Stomach (tissue), 9 donors: ENCODE results near the gene ADCY6. TPM values are rescaled to one million over a fixed set of nuclear protein-coding genes. Genes with fewer than 3 reads are reported as not detected.
A peak's percentile ranks its signal among the peaks of the same experiment; 100 is the strongest.

Experiments used
- DNase-seq, 2 donors: peaks; one replicate each; pipeline versions ENCODE4 v3.0.0 to v3.0.0-alpha.2; 2013 to 2019
- H3K27ac ChIP-seq, 5 donors: fragments of 200-600 bp in 4 of 5; sonication (generic) in 4 of 5; one replicate each; pipeline ENCODE4 v1.5.1; 2013 to 2019; ENCODE audit warnings: mild to moderate bottlenecking in 1 of 5, moderate library complexity in 1 of 5
- H3K27me3 ChIP-seq, 3 donors: fragments of 200-600 bp; sonication (generic); one replicate each; pipeline ENCODE4 v1.5.1; 2017 to 2019; ENCODE audit warnings: mixed run types in 1 of 3
- H3K36me3 ChIP-seq, 4 donors: fragments of 200-600 bp; sonication (generic); 1 replicate in 3 of 4; 2 replicates in 1 of 4; pipeline ENCODE4 v1.5.1; 2016 to 2019
- H3K4me1 ChIP-seq, 4 donors: fragments of 200-600 bp; sonication (generic); one replicate each; pipeline ENCODE4 v1.5.1; 2016 to 2019
- H3K4me3 ChIP-seq, 4 donors: fragments of 200-600 bp; sonication (generic) in 3 of 4; one replicate each; pipeline ENCODE4 v1.5.1; 2016 to 2019; ENCODE audit warnings: mild to moderate bottlenecking in 1 of 4
- H3K9me3 ChIP-seq, 4 donors: fragments of 200-600 bp; sonication (generic); one replicate each; pipeline ENCODE4 v1.5.1; 2016 to 2019
- CTCF ChIP-seq, 7 experiments: fragments of 450-650 bp in 4 of 7; fragments of 200-600 bp in 3 of 7; sonication (generic) in 3 of 7; IDR thresholded peaks; one replicate each; pipeline ENCODE4 v1.5.1; 2016 to 2019; ENCODE audit warnings: antibody characterized with exemption in 7 of 7, control low read depth in 2 of 7, mild to moderate bottlenecking in 1 of 7
- EP300 ChIP-seq: sonication (generic); formaldehyde crosslinking; IDR thresholded peaks from one replicate; pipeline ENCODE4 v1.6.1; 2017; ENCODE audit warnings: antibody characterized with exemption
- POLR2A ChIP-seq, 4 donors: fragments of 450-650 bp; IDR thresholded peaks; one replicate each; pipeline ENCODE4 v1.6.1; 2016; ENCODE audit warnings: antibody characterized with exemption in 4 of 4, control low read depth in 2 of 4, mild to moderate bottlenecking in 1 of 4, moderate library complexity in 1 of 4
- POLR2AphosphoS5 ChIP-seq, 3 donors: sonication (generic); formaldehyde crosslinking; IDR thresholded peaks; one replicate each; pipeline ENCODE4 v1.6.1; 2016; ENCODE audit warnings: antibody characterized with exemption in 3 of 3
- WGBS, 5 donors: extraction: QIAGEN DNeasy Blood & Tissue Kit in 3 of 5; methylation state at CpG; one replicate each; pipeline versions ENCODE4 v1.1.5 to v1.1.7; 2013 to 2018; 5-methylcytosine and 5-hydroxymethylcytosine counted together
- intact Hi-C: fragments of 100-400 bp; cut with DNase I; formaldehyde crosslinking; loops from one replicate; pipeline ENCODE4 v1.15.1; 2023; ENCODE audit warnings: low total_unique reads
- polyA plus RNA-seq, 3 donors: library from polyadenylated mRNA; stranded (reverse); fragments of 200-250 nt; gene quantifications; one replicate each; pipeline ENCODE4 v1.2.3, GENCODE V29; 2013
- total RNA-seq, 5 donors: library from RNA; depleted of rRNA; stranded (reverse); fragments of >200 nt; gene quantifications; one replicate each; pipeline versions ENCODE4 v1.1.0 to v1.2.3, GENCODE V29; 2014 to 2016
- donor health status: healthy with polysubstance abuse.
- donor health status: Bipolar disorder and iron deficiency.
- donor health status: healthy.

The ADCY6 gene
- total and polyA plus RNA-seq, 8 donors, result 5.8 to 432 (median 41.3) TPM

DNA sequence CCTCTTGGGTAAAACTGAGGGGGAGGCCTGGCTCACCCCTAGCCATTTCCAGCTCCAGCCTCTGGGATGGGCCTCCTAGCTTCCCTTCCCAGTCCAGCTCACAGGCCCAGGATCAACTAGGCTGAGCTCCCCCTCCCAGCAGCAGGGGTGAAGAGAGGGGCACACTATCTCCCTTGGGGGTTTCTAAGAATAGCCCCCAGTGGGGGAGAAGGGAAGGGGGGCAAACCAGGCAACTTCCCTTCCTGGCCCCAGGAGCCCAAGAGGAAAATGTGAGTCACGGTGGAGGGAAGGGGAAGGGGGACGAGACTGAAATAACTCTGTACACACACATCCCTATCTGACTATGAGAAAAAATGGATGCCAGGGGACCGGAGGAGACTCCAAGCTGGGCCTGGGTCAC is 9.0 kb downstream of the ADCY6 start:
- intact Hi-C loops, result no loop called here
- Histone ChIP-seq H3K9me3 (no peaks in the 10 kb centered on the region), H3K27ac (peak overlapping the region in 4 of 5 donors; percentile 51 to 73 (median 61)), H3K27me3 (no peaks in the 10 kb centered on the region), H3K4me1 (peaks cover 34 to 42% (median 39%) of the 10 kb centered on the region in 4 donors), H3K4me3 (no peak overlapping the region), H3K36me3 (peaks cover 18 to 57% (median 45%) of the 10 kb centered on the region in 4 donors)
- DNase-seq, result peak in 1 of 2 donors; percentile 71
- WGBS, 5 donors, result 19 to 41% (median 33%) methylated on average over 3 of the region's 3 CpGs
- no peak for TF ChIP-seq CTCF (IDR thresholded peaks at IDR 0.05)
- no peak for TF ChIP-seq POLR2A (IDR thresholded peaks at IDR 0.05)
- no peak for TF ChIP-seq EP300
- no peak for TF ChIP-seq POLR2AphosphoS5 (IDR thresholded peaks at IDR 0.05)

DNA sequence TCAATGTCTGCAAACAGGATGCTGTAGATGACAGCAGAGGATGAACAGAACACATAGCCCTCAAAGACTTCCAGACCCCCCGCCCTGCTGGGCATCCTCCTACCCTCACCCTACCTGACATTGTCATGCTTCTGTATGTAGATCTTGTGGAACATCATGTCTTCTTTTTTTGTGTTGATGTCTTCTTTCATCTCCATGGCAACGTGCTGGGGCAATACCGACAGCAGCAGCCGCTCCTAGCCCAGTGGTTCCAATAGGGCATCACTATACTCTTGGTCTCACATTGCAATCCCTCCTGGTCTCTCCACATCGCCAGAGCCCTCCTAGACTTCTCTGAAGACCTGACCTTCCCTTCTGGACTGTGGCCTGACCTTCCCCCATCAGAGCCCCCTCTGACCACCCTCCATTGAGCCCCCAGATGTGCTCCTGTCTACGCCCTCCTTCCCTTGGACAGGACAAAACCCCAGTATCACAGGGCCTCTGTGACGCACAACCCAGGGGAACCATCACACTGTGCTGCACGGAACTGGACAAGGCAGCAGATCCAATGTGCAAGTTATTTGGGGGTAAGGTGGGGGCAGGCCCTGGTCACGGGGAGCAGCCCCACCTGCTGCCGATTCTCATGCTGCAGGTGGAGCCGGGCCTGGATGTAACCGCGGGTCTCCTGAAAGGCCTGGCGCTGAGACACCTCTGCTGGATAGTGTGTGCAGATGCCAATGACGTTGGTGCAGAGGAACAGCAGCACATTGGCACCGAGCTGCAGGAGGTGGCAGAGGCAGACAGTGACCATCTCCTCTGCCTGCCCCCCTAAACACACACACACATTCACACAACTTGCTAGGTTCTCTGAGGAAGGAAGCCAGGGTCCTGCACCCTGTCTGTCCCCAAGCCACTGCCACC is 11.1 kb downstream of the ADCY6 start:
- Histone ChIP-seq H3K36me3 (peaks cover 39 to 70% (median 62%) of the 10 kb centered on the region in 4 donors), H3K4me3 (no peak overlapping the region), H3K27me3 (no peaks in the 10 kb centered on the region), H3K4me1 (peaks cover 33 to 38% (median 36%) of the 10 kb centered on the region in 4 donors), H3K9me3 (no peaks in the 10 kb centered on the region), H3K27ac (no peak overlapping the region)
- TF ChIP-seq POLR2A (IDR thresholded peaks at IDR 0.05) (no peak), EP300 (no peak), CTCF (IDR thresholded peaks at IDR 0.05) (no peak), POLR2AphosphoS5 (IDR thresholded peaks at IDR 0.05) (no peak)
- 72 to 89% (median 84%) methylated on average over 10 to 16 of the region's 16 CpGs for WGBS, 5 donors
- DNase-seq, result no peak
- intact Hi-C loops, result no loop called here

- Histone ChIP-seq H3K4me3 (no peak overlapping the region), H3K9me3 (no peaks in the 10 kb centered on the region), H3K27me3 (no peaks in the 10 kb centered on the region), H3K4me1 (peaks cover 27 to 30% (median 28%) of the 10 kb centered on the region in 4 donors), H3K36me3 (peaks cover 43 to 70% (median 62%) of the 10 kb centered on the region in 4 donors), H3K27ac (no peak overlapping the region)
- 90 to 97% (median 95%) methylated on average over 5 to 6 of the region's 6 CpGs for WGBS, 5 donors
- TF ChIP-seq CTCF (IDR thresholded peaks at IDR 0.05), result no peak
- no peak for TF ChIP-seq EP300
- TF ChIP-seq POLR2A (IDR thresholded peaks at IDR 0.05), result no peak
- TF ChIP-seq POLR2AphosphoS5 (IDR thresholded peaks at IDR 0.05), result no peak
- intact Hi-C loops, result no loop called here
- no peak for DNase-seq
These were observed 11.9 kb downstream of the ADCY6 start for GRCh38 chr12:48776956-48777355.

DNA sequence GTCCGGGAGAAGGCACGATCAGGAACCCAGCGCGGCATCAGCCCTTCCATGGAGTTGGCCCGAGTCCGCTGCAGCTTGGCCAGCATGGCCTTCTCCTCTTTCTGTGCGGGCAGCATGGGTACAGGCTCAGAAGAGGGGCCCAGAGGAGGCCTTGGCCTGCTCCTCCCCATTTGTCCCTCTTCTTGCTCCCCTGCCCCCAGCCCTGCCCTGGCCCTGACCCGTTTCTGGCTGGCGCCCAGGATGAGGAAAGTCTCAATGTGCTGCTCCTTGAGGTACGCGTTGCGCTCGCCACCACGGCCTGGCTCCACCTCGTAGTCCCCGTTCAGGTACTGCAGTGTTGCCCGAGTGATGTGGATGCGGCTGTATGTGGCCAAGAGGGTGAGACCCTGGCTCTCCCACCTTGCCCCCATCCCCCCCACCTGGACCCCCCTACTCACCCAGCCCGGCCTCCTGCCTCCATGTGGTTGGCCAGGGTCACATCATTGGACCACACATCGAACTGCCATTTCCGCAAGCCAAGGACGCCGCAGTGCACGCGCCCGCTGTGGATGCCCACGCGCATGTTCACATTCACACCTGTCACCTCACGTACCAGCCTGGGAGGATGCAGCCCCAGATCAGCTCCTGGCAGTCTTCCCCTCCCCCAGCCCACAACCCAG is 12.8 kb downstream of the ADCY6 start:
- Histone ChIP-seq H3K4me1 (peaks cover 19 to 22% (median 20%) of the 10 kb centered on the region in 4 donors), H3K4me3 (no peak overlapping the region), H3K9me3 (no peaks in the 10 kb centered on the region), H3K27ac (no peak overlapping the region), H3K27me3 (no peaks in the 10 kb centered on the region), H3K36me3 (peaks cover 50 to 73% (median 70%) of the 10 kb centered on the region in 4 donors)
- no peak for DNase-seq
- intact Hi-C loops, result no loop called here
- 90 to 93% (median 91%) methylated on average over 14 to 29 of the region's 29 CpGs for WGBS, 5 donors
- TF ChIP-seq POLR2AphosphoS5 (IDR thresholded peaks at IDR 0.05) (no peak), POLR2A (IDR thresholded peaks at IDR 0.05) (no peak), CTCF (IDR thresholded peaks at IDR 0.05) (no peak), EP300 (no peak)
